NB4 (cell line): ENCODE measurements around the gene STOX1.
"Not testable (repeated sequence)": the region's sequence is repeated elsewhere in the genome, so short reads cannot be mapped to it uniquely, and the experiment has no call there.

Experiments used
- POLR2A ChIP-seq: IDR thresholded peaks from 2 replicates; pipeline ENCODE4 v1.6.1; 2011; ENCODE audit warnings: mild to moderate bottlenecking; ENCODE audit not compliant: insufficient read length; ENCODE audit errors: extremely low read depth
- TF ChIP-seq, protein P1 (sequence below): IDR thresholded peaks from one replicate; pipeline ENCODE4 v1.5.1; 2012; ENCODE audit warnings: low read depth, low read length

DNA sequence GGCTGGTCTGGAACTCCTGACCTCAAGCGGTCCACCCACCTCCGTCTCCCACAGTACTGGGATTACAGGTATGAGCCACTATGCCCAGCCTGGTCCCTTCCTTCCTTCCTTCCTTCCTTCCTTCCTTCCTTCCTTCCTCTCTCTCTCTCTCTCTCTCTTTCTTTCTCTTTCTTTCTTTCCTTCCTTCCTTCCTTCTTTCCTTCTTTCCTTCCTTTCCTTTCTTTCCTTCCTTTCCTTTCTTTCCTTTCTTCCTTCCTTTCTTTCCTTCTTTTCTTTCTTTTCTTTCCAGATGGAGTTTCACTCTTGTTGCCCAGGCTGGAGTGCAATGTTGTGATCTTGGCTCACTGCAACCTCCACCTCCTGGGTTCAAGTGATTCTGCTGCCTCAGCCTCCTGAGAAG lies 101.8 kb downstream of the STOX1 start:
- TF ChIP-seq, protein P1, sequence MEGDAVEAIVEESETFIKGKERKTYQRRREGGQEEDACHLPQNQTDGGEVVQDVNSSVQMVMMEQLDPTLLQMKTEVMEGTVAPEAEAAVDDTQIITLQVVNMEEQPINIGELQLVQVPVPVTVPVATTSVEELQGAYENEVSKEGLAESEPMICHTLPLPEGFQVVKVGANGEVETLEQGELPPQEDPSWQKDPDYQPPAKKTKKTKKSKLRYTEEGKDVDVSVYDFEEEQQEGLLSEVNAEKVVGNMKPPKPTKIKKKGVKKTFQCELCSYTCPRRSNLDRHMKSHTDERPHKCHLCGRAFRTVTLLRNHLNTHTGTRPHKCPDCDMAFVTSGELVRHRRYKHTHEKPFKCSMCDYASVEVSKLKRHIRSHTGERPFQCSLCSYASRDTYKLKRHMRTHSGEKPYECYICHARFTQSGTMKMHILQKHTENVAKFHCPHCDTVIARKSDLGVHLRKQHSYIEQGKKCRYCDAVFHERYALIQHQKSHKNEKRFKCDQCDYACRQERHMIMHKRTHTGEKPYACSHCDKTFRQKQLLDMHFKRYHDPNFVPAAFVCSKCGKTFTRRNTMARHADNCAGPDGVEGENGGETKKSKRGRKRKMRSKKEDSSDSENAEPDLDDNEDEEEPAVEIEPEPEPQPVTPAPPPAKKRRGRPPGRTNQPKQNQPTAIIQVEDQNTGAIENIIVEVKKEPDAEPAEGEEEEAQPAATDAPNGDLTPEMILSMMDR: not testable (repeated sequence)
- not testable (repeated sequence) for TF ChIP-seq POLR2A
